ENCODE measurements around the gene ASB3. TPM values are rescaled to one million over a fixed set of nuclear protein-coding genes. Genes with fewer than 3 reads are reported as not detected.

Gene ASB3
- total RNA-seq, 4 donors from 2014 or later, result 14.0 to 19.3 (median 16.6) TPM

GRCh38 chr2:53636109-53636508, 150.6 kb downstream of the ASB3 start:
- Histone ChIP-seq H3K4me1 (no peaks in the 10 kb centered on the region), H3K4me3 (no peak overlapping the region), H3K27me3 (no peaks in the 10 kb centered on the region), H3K27ac (no peak overlapping the region), H3K36me3 (no peaks in the 10 kb centered on the region), H3K9me3 (no peaks in the 10 kb centered on the region)
- WGBS, 2 donors (ENCODE audit: low coverage in 1 of 2), result 68 to 83% methylated on average over 4 of the region's 4 CpGs
- no peak for TF ChIP-seq CTCF (IDR thresholded peaks at IDR 0.05)
- no peak for TF ChIP-seq POLR2A (IDR thresholded peaks at IDR 0.05)
- no peak for TF ChIP-seq POLR2AphosphoS5 (IDR thresholded peaks at IDR 0.05)
- no peak for TF ChIP-seq EP300 (IDR thresholded peaks at IDR 0.05)
- no peak for ATAC-seq

- H3K27me3 ChIP-seq, result no peaks in the 10 kb centered on the region
- H3K36me3 ChIP-seq, result no peaks in the 10 kb centered on the region
- no peaks in the 10 kb centered on the region for H3K4me1 ChIP-seq
- H3K4me3 ChIP-seq, result no peak overlapping the region
- H3K9me3 ChIP-seq, result no peaks in the 10 kb centered on the region
- H3K27ac ChIP-seq, result no peak overlapping the region
- 87 to 100% methylated on average over 2 to 3 of the region's 3 CpGs for WGBS, 2 donors (ENCODE audit: low coverage in 1 of 2)
- no peak for ATAC-seq
- TF ChIP-seq EP300 (IDR thresholded peaks at IDR 0.05) (no peak), CTCF (IDR thresholded peaks at IDR 0.05) (no peak), POLR2AphosphoS5 (IDR thresholded peaks at IDR 0.05) (no peak), POLR2A (IDR thresholded peaks at IDR 0.05) (no peak)
Observed at GRCh38 chr2:53635694-53636093, 151.1 kb downstream of the ASB3 start.

- TF ChIP-seq POLR2A (IDR thresholded peaks at IDR 0.05), result no peak
- no peak for TF ChIP-seq POLR2AphosphoS5 (IDR thresholded peaks at IDR 0.05)
- TF ChIP-seq CTCF (IDR thresholded peaks at IDR 0.05), result no peak
- no peak for TF ChIP-seq EP300 (IDR thresholded peaks at IDR 0.05)
- no peaks in the 10 kb centered on the region for H3K4me1 ChIP-seq
- H3K27me3 ChIP-seq, result no peaks in the 10 kb centered on the region
- ATAC-seq, result no peak
- 80 to 88% methylated on average over 1 of the region's 1 CpG for WGBS, 2 donors (ENCODE audit: low coverage in 1 of 2)
- no peak overlapping the region for H3K27ac ChIP-seq
- no peaks in the 10 kb centered on the region for H3K9me3 ChIP-seq
- H3K36me3 ChIP-seq, result no peaks in the 10 kb centered on the region
- no peak overlapping the region for H3K4me3 ChIP-seq
Observed at GRCh38 chr2:53633441-53633840, 153.3 kb downstream of the ASB3 start.

GRCh38 chr2:53632714-53633113, 154.0 kb downstream of the ASB3 start:
- H3K27ac ChIP-seq, result no peak overlapping the region
- no peak for ATAC-seq
- TF ChIP-seq CTCF (IDR thresholded peaks at IDR 0.05) (no peak), EP300 (IDR thresholded peaks at IDR 0.05) (no peak), POLR2A (IDR thresholded peaks at IDR 0.05) (no peak), POLR2AphosphoS5 (IDR thresholded peaks at IDR 0.05) (no peak)
- H3K27me3 ChIP-seq, result no peaks in the 10 kb centered on the region
- H3K4me3 ChIP-seq, result no peak overlapping the region
- H3K4me1 ChIP-seq, result no peaks in the 10 kb centered on the region
- no peaks in the 10 kb centered on the region for H3K36me3 ChIP-seq
- 60% methylated on average over 1 of the region's 1 CpG; no CpG with 5 or more reads in 1 of the 2 donors for WGBS, 2 donors (ENCODE audit: low coverage in 1 of 2)
- no peaks in the 10 kb centered on the region for H3K9me3 ChIP-seq

GRCh38 chr2:53632126-53632460, 154.7 kb downstream of the ASB3 start:
- Histone ChIP-seq H3K36me3 (no peaks in the 10 kb centered on the region), H3K27me3 (no peaks in the 10 kb centered on the region), H3K9me3 (no peaks in the 10 kb centered on the region), H3K4me3 (no peak overlapping the region), H3K27ac (no peak overlapping the region), H3K4me1 (no peaks in the 10 kb centered on the region)
- 87 to 91% methylated on average over 4 of the region's 4 CpGs for WGBS, 2 donors (ENCODE audit: low coverage in 1 of 2)
- no peak for ATAC-seq
- TF ChIP-seq POLR2A (IDR thresholded peaks at IDR 0.05), result no peak
- no peak for TF ChIP-seq CTCF (IDR thresholded peaks at IDR 0.05)
- no peak for TF ChIP-seq POLR2AphosphoS5 (IDR thresholded peaks at IDR 0.05)
- no peak for TF ChIP-seq EP300 (IDR thresholded peaks at IDR 0.05)
